GM12878 (cell line): ENCODE results near the gene ASMTL. TPM values are rescaled to one million over a fixed set of nuclear protein-coding genes. Genes with fewer than 3 reads are reported as not detected.

Experiments used
- BHLHE40 ChIP-seq, 2 experiments: fragments of 450-650 bp in 1 of 2; IDR thresholded peaks; 2 replicates each; pipeline ENCODE4 v1.6.1; 2011 to 2017; ENCODE audit warnings: low read depth in 2 of 2, borderline replicate concordance in 1 of 2, improper control_type of control experiment in 1 of 2, low read length in 1 of 2, mild to moderate bottlenecking in 1 of 2
- EP300 ChIP-seq, 2 experiments: fragments of 150-350 bp in 1 of 2; IDR thresholded peaks; 2 replicates each; pipeline ENCODE4 v1.6.1; 2011 to 2012; ENCODE audit warnings: low read depth in 2 of 2, low read length in 2 of 2, borderline replicate concordance in 1 of 2, improper control_type of control experiment in 1 of 2, inconsistent platforms in 1 of 2; ENCODE audit not compliant: control insufficient read depth in 1 of 2
- HDGF ChIP-seq: fragments of 450-650 bp; IDR thresholded peaks from 2 replicates; pipeline ENCODE4 v1.6.1; 2016; ENCODE audit warnings: antibody characterized with exemption
- MEF2B ChIP-seq: fragments of 450-650 bp; IDR thresholded peaks from 2 replicates; pipeline ENCODE4 v1.6.1; 2018; ENCODE audit warnings: mild to moderate bottlenecking, moderate library complexity; ENCODE audit not compliant: partially characterized antibody, poor library complexity, severe bottlenecking
- MYC ChIP-seq: IDR thresholded peaks from 2 replicates; pipeline ENCODE4 v1.6.1; 2011; ENCODE audit warnings: mild to moderate bottlenecking, low read length, moderate library complexity, inconsistent platforms; ENCODE audit not compliant: insufficient read depth, insufficient replicate concordance, insufficient read length, severe bottlenecking
- RAD21 ChIP-seq: IDR thresholded peaks from 2 replicates; pipeline ENCODE4 v1.6.1; 2011; ENCODE audit warnings: mild to moderate bottlenecking, low read depth, low read length, moderate library complexity; ENCODE audit not compliant: insufficient read depth
- SMC3 ChIP-seq: IDR thresholded peaks from 2 replicates; pipeline ENCODE4 v1.6.1; 2011; ENCODE audit warnings: low read length, improper control_type of control experiment, borderline replicate concordance
- TARDBP ChIP-seq: IDR thresholded peaks from 2 replicates; pipeline ENCODE4 v1.6.1; 2016; ENCODE audit warnings: borderline replicate concordance
- ZNF207 ChIP-seq: fragments of 450-650 bp; IDR thresholded peaks from 2 replicates; pipeline ENCODE4 v1.6.1; 2014; ENCODE audit warnings: antibody characterized with exemption, mild to moderate bottlenecking, borderline replicate concordance
- ZNF217 ChIP-seq: fragments of 450-650 bp; IDR thresholded peaks from 2 replicates; pipeline ENCODE4 v1.6.1; 2017; ENCODE audit warnings: antibody characterized with exemption, mild to moderate bottlenecking
- polyA plus RNA-seq, 11 experiments: library from polyadenylated mRNA; depleted of rRNA in 4 of 11; unstranded in 6 of 11; stranded (reverse) in 5 of 11; fragments of >200 nt; fragmentation: Nextera tagmentation in 4 of 11; fragmentation: Illumina TruSeq in 1 of 11; extraction: Ambion mirVana in 4 of 11; extraction: Trizol in 1 of 11; gene quantifications; 1 replicate in 1 of 11; 2 replicates in 10 of 11; pipeline versions ENCODE4 v1.2.1 to v1.2.3, GENCODE V29; 2011 to 2016; ENCODE audit warnings: inconsistent platforms in 2 of 11, missing spikeins in 2 of 11, low read depth in 1 of 11
- total RNA-seq, 4 experiments: library from RNA; depleted of rRNA in 3 of 4; stranded (reverse); fragments of >200 nt in 3 of 4; fragmentation: Illumina TruSeq in 1 of 4; extraction: Trizol in 1 of 4; gene quantifications; 2 replicates each; pipeline versions ENCODE4 v1.2.1 to v1.2.3, GENCODE V29; 2013 to 2021
- TF ChIP-seq, protein P1 (sequence below): fragments of 150-350 bp; IDR thresholded peaks from 2 replicates; pipeline ENCODE4 v1.6.1; 2016; ENCODE audit warnings: low read depth, low read length
- TF ChIP-seq, protein P2 (sequence below): IDR thresholded peaks from 2 replicates; pipeline ENCODE4 v1.6.1; 2012; ENCODE audit warnings: mild to moderate bottlenecking, low read depth, low read length
- TF ChIP-seq, protein P3 (sequence below): fragments of 450-650 bp; IDR thresholded peaks from 2 replicates; pipeline ENCODE4 v1.6.1; 2018; ENCODE audit warnings: borderline replicate concordance, mild to moderate bottlenecking; ENCODE audit not compliant: partially characterized antibody
- TF ChIP-seq, protein P4 (sequence below): IDR thresholded peaks from 2 replicates; pipeline ENCODE4 v1.6.1; 2012; ENCODE audit warnings: improper control_type of control experiment, low read depth, low read length; ENCODE audit not compliant: insufficient replicate concordance

The ASMTL gene
- total and polyA plus RNA-seq, 10 of the 15 experiments (the other 5 are each of a cell fraction or from before 2014, with no cell fraction given): 1.6 to 51.9 (median 32.1) TPM

DNA sequence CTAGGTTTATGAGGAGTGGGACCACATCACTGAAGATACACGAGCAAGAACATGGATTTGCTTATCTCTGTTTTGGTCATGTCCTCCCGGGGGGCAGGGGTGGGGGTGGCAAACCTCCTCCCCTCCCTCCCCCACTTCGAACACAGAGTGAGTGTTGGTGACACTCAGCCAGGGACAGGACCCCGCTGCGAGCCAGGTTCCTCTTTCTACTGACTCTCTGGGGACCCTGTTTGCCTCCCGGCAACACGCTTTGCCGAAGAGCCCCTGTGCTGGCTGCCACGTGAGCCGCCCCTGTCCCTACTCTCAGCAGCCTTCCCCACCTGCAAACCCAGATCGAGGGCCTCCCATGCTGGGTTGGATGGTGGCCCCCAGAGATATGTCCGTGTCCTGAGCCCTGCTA lies 49.5 kb upstream of the ASMTL start (continued):
- TF ChIP-seq MYC (peak; percentile 26), BHLHE40 (IDR thresholded peaks at IDR 0.05; ENCODE audit: borderline replicate concordance in 1 of 2, low read depth in 2 of 2, low read length in 1 of 2) (peak; percentile 95 to 97), EP300 (IDR thresholded peaks at IDR 0.05; ENCODE audit: borderline replicate concordance in 1 of 2, control insufficient read depth in 1 of 2, low read depth in 2 of 2, low read length in 2 of 2) (peak; percentile 71 to 80; a peak in 3 of 4 replicates), SMC3 (no peak), TARDBP (peak; percentile 60; the same call in 1 of the 2 replicates), ZNF207 (no peak), ZNF217 (0 out of 2 replicates have a peak, but pooled peaks have one; percentile 63), HDGF (peak; percentile 62; the same call in 1 of the 2 replicates), RAD21 (no peak), MEF2B (peak; percentile 96)
- TF ChIP-seq, protein P1, sequence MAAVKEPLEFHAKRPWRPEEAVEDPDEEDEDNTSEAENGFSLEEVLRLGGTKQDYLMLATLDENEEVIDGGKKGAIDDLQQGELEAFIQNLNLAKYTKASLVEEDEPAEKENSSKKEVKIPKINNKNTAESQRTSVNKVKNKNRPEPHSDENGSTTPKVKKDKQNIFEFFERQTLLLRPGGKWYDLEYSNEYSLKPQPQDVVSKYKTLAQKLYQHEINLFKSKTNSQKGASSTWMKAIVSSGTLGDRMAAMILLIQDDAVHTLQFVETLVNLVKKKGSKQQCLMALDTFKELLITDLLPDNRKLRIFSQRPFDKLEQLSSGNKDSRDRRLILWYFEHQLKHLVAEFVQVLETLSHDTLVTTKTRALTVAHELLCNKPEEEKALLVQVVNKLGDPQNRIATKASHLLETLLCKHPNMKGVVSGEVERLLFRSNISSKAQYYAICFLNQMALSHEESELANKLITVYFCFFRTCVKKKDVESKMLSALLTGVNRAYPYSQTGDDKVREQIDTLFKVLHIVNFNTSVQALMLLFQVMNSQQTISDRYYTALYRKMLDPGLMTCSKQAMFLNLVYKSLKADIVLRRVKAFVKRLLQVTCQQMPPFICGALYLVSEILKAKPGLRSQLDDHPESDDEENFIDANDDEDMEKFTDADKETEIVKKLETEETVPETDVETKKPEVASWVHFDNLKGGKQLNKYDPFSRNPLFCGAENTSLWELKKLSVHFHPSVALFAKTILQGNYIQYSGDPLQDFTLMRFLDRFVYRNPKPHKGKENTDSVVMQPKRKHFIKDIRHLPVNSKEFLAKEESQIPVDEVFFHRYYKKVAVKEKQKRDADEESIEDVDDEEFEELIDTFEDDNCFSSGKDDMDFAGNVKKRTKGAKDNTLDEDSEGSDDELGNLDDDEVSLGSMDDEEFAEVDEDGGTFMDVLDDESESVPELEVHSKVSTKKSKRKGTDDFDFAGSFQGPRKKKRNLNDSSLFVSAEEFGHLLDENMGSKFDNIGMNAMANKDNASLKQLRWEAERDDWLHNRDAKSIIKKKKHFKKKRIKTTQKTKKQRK: no peak
- TF ChIP-seq, protein P2, sequence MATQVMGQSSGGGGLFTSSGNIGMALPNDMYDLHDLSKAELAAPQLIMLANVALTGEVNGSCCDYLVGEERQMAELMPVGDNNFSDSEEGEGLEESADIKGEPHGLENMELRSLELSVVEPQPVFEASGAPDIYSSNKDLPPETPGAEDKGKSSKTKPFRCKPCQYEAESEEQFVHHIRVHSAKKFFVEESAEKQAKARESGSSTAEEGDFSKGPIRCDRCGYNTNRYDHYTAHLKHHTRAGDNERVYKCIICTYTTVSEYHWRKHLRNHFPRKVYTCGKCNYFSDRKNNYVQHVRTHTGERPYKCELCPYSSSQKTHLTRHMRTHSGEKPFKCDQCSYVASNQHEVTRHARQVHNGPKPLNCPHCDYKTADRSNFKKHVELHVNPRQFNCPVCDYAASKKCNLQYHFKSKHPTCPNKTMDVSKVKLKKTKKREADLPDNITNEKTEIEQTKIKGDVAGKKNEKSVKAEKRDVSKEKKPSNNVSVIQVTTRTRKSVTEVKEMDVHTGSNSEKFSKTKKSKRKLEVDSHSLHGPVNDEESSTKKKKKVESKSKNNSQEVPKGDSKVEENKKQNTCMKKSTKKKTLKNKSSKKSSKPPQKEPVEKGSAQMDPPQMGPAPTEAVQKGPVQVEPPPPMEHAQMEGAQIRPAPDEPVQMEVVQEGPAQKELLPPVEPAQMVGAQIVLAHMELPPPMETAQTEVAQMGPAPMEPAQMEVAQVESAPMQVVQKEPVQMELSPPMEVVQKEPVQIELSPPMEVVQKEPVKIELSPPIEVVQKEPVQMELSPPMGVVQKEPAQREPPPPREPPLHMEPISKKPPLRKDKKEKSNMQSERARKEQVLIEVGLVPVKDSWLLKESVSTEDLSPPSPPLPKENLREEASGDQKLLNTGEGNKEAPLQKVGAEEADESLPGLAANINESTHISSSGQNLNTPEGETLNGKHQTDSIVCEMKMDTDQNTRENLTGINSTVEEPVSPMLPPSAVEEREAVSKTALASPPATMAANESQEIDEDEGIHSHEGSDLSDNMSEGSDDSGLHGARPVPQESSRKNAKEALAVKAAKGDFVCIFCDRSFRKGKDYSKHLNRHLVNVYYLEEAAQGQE: no peak
- TF ChIP-seq, protein P3, sequence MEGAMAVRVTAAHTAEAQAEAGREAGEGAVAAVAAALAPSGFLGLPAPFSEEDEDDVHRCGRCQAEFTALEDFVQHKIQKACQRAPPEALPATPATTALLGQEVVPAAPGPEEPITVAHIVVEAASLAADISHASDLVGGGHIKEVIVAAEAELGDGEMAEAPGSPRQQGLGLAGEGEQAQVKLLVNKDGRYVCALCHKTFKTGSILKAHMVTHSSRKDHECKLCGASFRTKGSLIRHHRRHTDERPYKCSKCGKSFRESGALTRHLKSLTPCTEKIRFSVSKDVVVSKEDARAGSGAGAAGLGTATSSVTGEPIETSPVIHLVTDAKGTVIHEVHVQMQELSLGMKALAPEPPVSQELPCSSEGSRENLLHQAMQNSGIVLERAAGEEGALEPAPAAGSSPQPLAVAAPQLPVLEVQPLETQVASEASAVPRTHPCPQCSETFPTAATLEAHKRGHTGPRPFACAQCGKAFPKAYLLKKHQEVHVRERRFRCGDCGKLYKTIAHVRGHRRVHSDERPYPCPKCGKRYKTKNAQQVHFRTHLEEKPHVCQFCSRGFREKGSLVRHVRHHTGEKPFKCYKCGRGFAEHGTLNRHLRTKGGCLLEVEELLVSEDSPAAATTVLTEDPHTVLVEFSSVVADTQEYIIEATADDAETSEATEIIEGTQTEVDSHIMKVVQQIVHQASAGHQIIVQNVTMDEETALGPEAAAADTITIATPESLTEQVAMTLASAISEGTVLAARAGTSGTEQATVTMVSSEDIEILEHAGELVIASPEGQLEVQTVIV: no peak
- TF ChIP-seq, protein P4, sequence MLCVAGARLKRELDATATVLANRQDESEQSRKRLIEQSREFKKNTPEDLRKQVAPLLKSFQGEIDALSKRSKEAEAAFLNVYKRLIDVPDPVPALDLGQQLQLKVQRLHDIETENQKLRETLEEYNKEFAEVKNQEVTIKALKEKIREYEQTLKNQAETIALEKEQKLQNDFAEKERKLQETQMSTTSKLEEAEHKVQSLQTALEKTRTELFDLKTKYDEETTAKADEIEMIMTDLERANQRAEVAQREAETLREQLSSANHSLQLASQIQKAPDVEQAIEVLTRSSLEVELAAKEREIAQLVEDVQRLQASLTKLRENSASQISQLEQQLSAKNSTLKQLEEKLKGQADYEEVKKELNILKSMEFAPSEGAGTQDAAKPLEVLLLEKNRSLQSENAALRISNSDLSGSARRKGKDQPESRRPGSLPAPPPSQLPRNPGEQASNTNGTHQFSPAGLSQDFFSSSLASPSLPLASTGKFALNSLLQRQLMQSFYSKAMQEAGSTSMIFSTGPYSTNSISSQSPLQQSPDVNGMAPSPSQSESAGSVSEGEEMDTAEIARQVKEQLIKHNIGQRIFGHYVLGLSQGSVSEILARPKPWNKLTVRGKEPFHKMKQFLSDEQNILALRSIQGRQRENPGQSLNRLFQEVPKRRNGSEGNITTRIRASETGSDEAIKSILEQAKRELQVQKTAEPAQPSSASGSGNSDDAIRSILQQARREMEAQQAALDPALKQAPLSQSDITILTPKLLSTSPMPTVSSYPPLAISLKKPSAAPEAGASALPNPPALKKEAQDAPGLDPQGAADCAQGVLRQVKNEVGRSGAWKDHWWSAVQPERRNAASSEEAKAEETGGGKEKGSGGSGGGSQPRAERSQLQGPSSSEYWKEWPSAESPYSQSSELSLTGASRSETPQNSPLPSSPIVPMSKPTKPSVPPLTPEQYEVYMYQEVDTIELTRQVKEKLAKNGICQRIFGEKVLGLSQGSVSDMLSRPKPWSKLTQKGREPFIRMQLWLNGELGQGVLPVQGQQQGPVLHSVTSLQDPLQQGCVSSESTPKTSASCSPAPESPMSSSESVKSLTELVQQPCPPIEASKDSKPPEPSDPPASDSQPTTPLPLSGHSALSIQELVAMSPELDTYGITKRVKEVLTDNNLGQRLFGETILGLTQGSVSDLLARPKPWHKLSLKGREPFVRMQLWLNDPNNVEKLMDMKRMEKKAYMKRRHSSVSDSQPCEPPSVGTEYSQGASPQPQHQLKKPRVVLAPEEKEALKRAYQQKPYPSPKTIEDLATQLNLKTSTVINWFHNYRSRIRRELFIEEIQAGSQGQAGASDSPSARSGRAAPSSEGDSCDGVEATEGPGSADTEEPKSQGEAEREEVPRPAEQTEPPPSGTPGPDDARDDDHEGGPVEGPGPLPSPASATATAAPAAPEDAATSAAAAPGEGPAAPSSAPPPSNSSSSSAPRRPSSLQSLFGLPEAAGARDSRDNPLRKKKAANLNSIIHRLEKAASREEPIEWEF: no peak
